SK-N-MC (cell line): ENCODE measurements around the gene TMEM86B.

Source experiments
- EZH2 ChIP-seq: fragments of 200-600 bp; sonication (generic); IDR thresholded peaks from one replicate; pipeline ENCODE4 v1.6.1; 2017; ENCODE audit warnings: antibody characterized with exemption
- POLR2AphosphoS5 ChIP-seq: IDR thresholded peaks from 2 replicates; pipeline ENCODE4 v1.6.1; 2012; ENCODE audit warnings: mild to moderate bottlenecking, low read depth, low read length, borderline replicate concordance

DNA sequence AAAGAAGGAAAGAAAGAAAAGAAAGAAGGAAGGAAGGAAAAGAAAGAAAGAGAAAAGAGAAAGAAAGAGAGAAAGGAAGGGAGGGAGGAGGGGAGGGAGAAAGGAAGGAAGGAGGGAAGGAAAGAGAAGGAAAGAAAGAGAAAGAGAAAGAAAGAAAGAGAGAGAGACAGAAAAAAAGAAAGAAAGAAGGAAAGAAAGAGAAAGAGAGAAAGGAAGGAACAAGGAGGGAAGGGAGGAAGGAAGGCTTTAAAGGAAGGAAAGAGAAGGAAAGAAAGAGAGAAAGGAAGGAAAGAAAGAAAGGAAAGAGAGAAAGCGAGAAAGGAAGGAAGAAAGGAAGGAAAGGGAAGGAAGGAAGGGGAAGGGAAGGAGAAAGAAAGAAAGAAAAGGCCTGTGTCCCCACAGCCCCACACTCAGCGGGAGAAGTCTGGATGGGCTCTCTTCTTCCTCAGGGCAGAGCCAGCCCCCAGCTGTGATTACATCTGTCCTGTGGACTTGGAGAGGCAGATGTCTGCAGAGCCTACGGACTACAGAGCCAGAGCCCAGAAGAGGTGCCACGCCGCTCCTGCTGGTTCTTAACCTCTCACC lies 28.9 kb downstream of the TMEM86B start:
- TF ChIP-seq EZH2 = no peak
- no peak for TF ChIP-seq POLR2AphosphoS5
